Endothelial cell of umbilical vein (primary cell): ENCODE data around the gene TRIM41. TPM values are rescaled to one million over a fixed set of nuclear protein-coding genes. Genes with fewer than 3 reads are reported as not detected.

Experiments
- BruUV-seq: library from RNA; stranded (reverse); fragments of 400-500 nt; replicated peaks from 2 replicates; lab custom pipeline; 2021; lab: Mats Ljungman, UMichigan
- CTCF ChIA-PET: fragments of 300-600, 350-600 bp; sonication (Branson Sonifier 250); formaldehyde crosslinking; loops from one replicate; lab custom pipeline; 2021; ENCODE audit warnings: antibody characterized with exemption, inconsistent platforms; lab: Charles Lee
- POLR2A ChIA-PET: fragments of 300-600, 350-600 bp; sonication (Branson Sonifier 250); formaldehyde crosslinking; loops from one replicate; lab custom pipeline; 2021; ENCODE audit warnings: antibody characterized with exemption, inconsistent platforms; lab: Charles Lee
- DNase-seq: peaks from one replicate; pipeline ENCODE4 v3.0.0-alpha.2; 2011; ENCODE audit warnings: low read depth, low spot score
- FAIRE-seq: peaks from 2 replicates; lab custom pipeline; 2011; peaks lifted over from hg19 to GRCh38; lab: Jason Lieb, UNC
- H2AFZ ChIP-seq: 2 replicates; pipeline ENCODE4 v1.6.0; 2012; ENCODE audit warnings: low read depth, low read length, control low read depth, inconsistent platforms
- H3K27ac ChIP-seq: 2 replicates; pipeline ENCODE4 v1.5.1; 2011; ENCODE audit warnings: low read depth, mild to moderate bottlenecking, control low read depth, low read length, moderate library complexity; ENCODE audit not compliant: insufficient read depth
- H3K27me3 ChIP-seq, 2 experiments: 2 replicates each; pipeline versions ENCODE4 v1.6.0 to v1.6.1; 2011; ENCODE audit warnings: low read length in 2 of 2, mixed read lengths in 1 of 2; ENCODE audit not compliant: control insufficient read depth in 2 of 2, insufficient read depth in 2 of 2
- H3K36me3 ChIP-seq, 2 experiments: 2 replicates in 1 of 2; 3 replicates in 1 of 2; pipeline ENCODE4 v1.5.1; 2011; ENCODE audit warnings: low read length in 2 of 2, mild to moderate bottlenecking in 1 of 2, moderate library complexity in 1 of 2; ENCODE audit not compliant: control insufficient read depth in 2 of 2, insufficient read depth in 2 of 2; ENCODE audit errors: extremely low read depth in 1 of 2
- H3K4me1 ChIP-seq: 3 replicates; pipeline ENCODE4 v1.5.1; 2011; ENCODE audit warnings: mild to moderate bottlenecking, low read length; ENCODE audit not compliant: control insufficient read depth, insufficient read depth; ENCODE audit errors: extremely low read depth
- H3K4me2 ChIP-seq: 2 replicates; pipeline ENCODE4 v1.6.1; 2011; ENCODE audit warnings: low read length, control low read depth, mixed read lengths; ENCODE audit not compliant: insufficient read depth
- H3K4me3 ChIP-seq, 3 experiments: fragments of 200-600 bp in 1 of 3; sonication (generic), shearing (Covaris generic) in 1 of 3; replicated peaks in 1 of 3; 2 replicates each; pipeline ENCODE4 v1.5.1; 2011 to 2016; ENCODE audit warnings: control low read depth in 3 of 3, low read length in 3 of 3, mild to moderate bottlenecking in 2 of 3, inconsistent platforms in 1 of 3, low read depth in 1 of 3, moderate library complexity in 1 of 3; ENCODE audit not compliant: insufficient read depth in 1 of 3
- H3K79me2 ChIP-seq: 2 replicates; pipeline ENCODE4 v1.6.0; 2012; ENCODE audit warnings: low read length, inconsistent platforms; ENCODE audit not compliant: control insufficient read depth, insufficient read depth
- H3K9ac ChIP-seq: replicated peaks from 2 replicates; pipeline ENCODE3; 2011; ENCODE audit warnings: low read length, control low read depth; ENCODE audit not compliant: insufficient read depth; ENCODE audit errors: extremely low read depth
- H3K9me1 ChIP-seq: replicated peaks from 3 replicates; pipeline ENCODE4 v1.6.0; 2011; ENCODE audit warnings: mild to moderate bottlenecking, low read length; ENCODE audit not compliant: control insufficient read depth, insufficient read depth; ENCODE audit errors: extremely low read depth
- H3K9me3 ChIP-seq: replicated peaks from 2 replicates; pipeline ENCODE4 v1.5.1; 2012; ENCODE audit warnings: low read length, inconsistent platforms; ENCODE audit not compliant: control insufficient read depth, insufficient read depth
- H4K20me1 ChIP-seq: replicated peaks from 2 replicates; pipeline ENCODE3; 2011; ENCODE audit warnings: mild to moderate bottlenecking, low read length; ENCODE audit not compliant: control insufficient read depth, insufficient read depth; ENCODE audit errors: extremely low read depth
- EZH2 ChIP-seq: IDR thresholded peaks from 2 replicates; pipeline ENCODE4 v1.6.1; 2012; ENCODE audit warnings: borderline replicate concordance, low read depth, mild to moderate bottlenecking, moderate library complexity, low read length, inconsistent platforms; ENCODE audit not compliant: severe bottlenecking
- FOS ChIP-seq: IDR thresholded peaks from 2 replicates; pipeline ENCODE4 v1.6.1; 2011; ENCODE audit warnings: mild to moderate bottlenecking, low read length, moderate library complexity, borderline replicate concordance; ENCODE audit not compliant: insufficient read depth
- GATA2 ChIP-seq: IDR thresholded peaks from 2 replicates; pipeline ENCODE4 v1.7.0; 2011; ENCODE audit warnings: low read depth, mild to moderate bottlenecking, moderate library complexity, mixed read lengths, low read length; ENCODE audit not compliant: insufficient read length, insufficient read depth
- JUN ChIP-seq: IDR thresholded peaks from 2 replicates; pipeline ENCODE4 v1.6.1; 2011; ENCODE audit warnings: borderline replicate concordance, low read depth; ENCODE audit not compliant: insufficient read length, insufficient read depth
- MYC ChIP-seq: IDR thresholded peaks from one replicate; pipeline ENCODE4 v1.6.1; 2011; ENCODE audit warnings: mild to moderate bottlenecking, low read depth, low read length
- POLR2A ChIP-seq: IDR thresholded peaks from 2 replicates; pipeline ENCODE4 v1.6.1; 2012; ENCODE audit warnings: low read depth, mild to moderate bottlenecking, control low read depth, low read length
- POLR2AphosphoS5 ChIP-seq: IDR thresholded peaks from 2 replicates; pipeline ENCODE4 v1.6.1; 2012; ENCODE audit warnings: low read depth, mild to moderate bottlenecking, control low read depth, low read length, moderate library complexity; ENCODE audit not compliant: insufficient read depth
- dilution Hi-C: fragments of 300-500 bp; cut with MboI; formaldehyde crosslinking; loops from one replicate; pipeline ENCODE4 v1.15.0; 2019; ENCODE audit warnings: low sequenced_read_pairs; ENCODE audit not compliant: extremely low pct_ligation_motif_present
- intact Hi-C: fragments of 100-400 bp; cut with micrococcal nuclease; formaldehyde crosslinking; loops from one replicate; pipeline ENCODE4 v1.10.0; 2022
- polyA plus RNA-seq, 4 experiments: library from polyadenylated mRNA; depleted of rRNA in 3 of 4; stranded (reverse) in 3 of 4; unstranded in 1 of 4; fragments of >200 nt; gene quantifications; 2 replicates each; pipeline versions ENCODE4 v1.2.1 to v1.2.3, GENCODE V29; 2011 to 2012; ENCODE audit warnings: missing spikeins in 1 of 4
- total RNA-seq: library from RNA; stranded (reverse); gene quantifications from 2 replicates; pipeline ENCODE4 v1.2.3, GENCODE V29; 2021
- TF ChIP-seq, protein P1 (sequence below), 2 donors: IDR thresholded peaks; 1 replicate in 1 of 2; 2 replicates in 1 of 2; pipeline ENCODE4 v1.5.1; 2011; ENCODE audit warnings: low read length in 2 of 2, mild to moderate bottlenecking in 2 of 2, moderate library complexity in 2 of 2, control low read depth in 1 of 2, inconsistent platforms in 1 of 2, low read depth in 1 of 2; ENCODE audit not compliant: insufficient read depth in 1 of 2; ENCODE audit errors: extremely low read depth in 1 of 2
- TF ChIP-seq, protein P2 (sequence below): IDR thresholded peaks from 2 replicates; pipeline ENCODE4 v1.6.1; 2011; ENCODE audit not compliant: insufficient read depth, insufficient read length

The TRIM41 gene
- total and polyA plus RNA-seq, 2 donors (not counting 3 experiments of a cell fraction or from before 2014, with no cell fraction given) = 11.2 to 19.9 TPM

DNA sequence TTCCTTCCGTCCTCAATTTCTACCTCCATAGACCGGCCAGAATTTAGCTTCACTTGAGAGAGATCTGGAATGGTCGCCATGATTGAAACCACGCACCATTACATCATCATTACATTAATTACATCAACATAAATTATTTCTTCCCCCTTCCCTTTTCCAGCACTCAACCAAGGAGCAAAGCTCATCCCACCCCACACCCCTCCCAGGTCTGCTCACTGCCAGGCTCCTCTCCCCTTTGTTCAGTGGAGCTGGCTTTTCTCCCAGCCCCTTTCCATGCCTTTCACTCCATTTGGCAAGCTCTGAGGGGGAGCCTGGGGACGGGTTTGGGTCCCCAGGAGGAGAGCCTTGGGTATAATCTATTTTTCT lies 12.2 kb downstream of the TRIM41 start:
- Histone ChIP-seq H3K79me2 (peaks cover 25% of the 10 kb centered on the region), H3K4me1 (peaks cover 2% of the 10 kb centered on the region), H3K9ac (no peak overlapping the region), H3K4me3 (no peak overlapping the region), H4K20me1 (peaks cover 2% of the 10 kb centered on the region), H3K9me3 (no peaks in the 10 kb centered on the region), H3K27ac (no peak overlapping the region), H3K36me3 (peaks cover 39 to 54% of the 10 kb centered on the region in 2 experiments), H3K4me2 (no peak overlapping the region), H3K9me1 (no peaks in the 10 kb centered on the region), H2AFZ (no peak overlapping the region), H3K27me3 (no peaks in the 10 kb centered on the region)
- FAIRE-seq = no peak
- CTCF ChIA-PET = no interaction called here
- TSS peak; percentile 73 for BruUV-seq
- no peak for DNase-seq
- POLR2A ChIA-PET = interaction anchor here (1.4 kb wide), 1 partner anchor 9 kb away, joined by 4 read pairs; no protein-coding TSS in a partner anchor
- no peak for TF ChIP-seq MYC
- no peak for TF ChIP-seq POLR2AphosphoS5
- TF ChIP-seq POLR2A = no peak
- TF ChIP-seq, protein P1, sequence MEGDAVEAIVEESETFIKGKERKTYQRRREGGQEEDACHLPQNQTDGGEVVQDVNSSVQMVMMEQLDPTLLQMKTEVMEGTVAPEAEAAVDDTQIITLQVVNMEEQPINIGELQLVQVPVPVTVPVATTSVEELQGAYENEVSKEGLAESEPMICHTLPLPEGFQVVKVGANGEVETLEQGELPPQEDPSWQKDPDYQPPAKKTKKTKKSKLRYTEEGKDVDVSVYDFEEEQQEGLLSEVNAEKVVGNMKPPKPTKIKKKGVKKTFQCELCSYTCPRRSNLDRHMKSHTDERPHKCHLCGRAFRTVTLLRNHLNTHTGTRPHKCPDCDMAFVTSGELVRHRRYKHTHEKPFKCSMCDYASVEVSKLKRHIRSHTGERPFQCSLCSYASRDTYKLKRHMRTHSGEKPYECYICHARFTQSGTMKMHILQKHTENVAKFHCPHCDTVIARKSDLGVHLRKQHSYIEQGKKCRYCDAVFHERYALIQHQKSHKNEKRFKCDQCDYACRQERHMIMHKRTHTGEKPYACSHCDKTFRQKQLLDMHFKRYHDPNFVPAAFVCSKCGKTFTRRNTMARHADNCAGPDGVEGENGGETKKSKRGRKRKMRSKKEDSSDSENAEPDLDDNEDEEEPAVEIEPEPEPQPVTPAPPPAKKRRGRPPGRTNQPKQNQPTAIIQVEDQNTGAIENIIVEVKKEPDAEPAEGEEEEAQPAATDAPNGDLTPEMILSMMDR (IDR thresholded peaks at IDR 0.05; ENCODE audit: extremely low read depth in 1 of 2, insufficient read depth in 1 of 2, low read depth in 1 of 2, low read length in 2 of 2) = no peak
- dilution Hi-C loops (no loop called here), intact Hi-C loops (no loop called here)

DNA sequence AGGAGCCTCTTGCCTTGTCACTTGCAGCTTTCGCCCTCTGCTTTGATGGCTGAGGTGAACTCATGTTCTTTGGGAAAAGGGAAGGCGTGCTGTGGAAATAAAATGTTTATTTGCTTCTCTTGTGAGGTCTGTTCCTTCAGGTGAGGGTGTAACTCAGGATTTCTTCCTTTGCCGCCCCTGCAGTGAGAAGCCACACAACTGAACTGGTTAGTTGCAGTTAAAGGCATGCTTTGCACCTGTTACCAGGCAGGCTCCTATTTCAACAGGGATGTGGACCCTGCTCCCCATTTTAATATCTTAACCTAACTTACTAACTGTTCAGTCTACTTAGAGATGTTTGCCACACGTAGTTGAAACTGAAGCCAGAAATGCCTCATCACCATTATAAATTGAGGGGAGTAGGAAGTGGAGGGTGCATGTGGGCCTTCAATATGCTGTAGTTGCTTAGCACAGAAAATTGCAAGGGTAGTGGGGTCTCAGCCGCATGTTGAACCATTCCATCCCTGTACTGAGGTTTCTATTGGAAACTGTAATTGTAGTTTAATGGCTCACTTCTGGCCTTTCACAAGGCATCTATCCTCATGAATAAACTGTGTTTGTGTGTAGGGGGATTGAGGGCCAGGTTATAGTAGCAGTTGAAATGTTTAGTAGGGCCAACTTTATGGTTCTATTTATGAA lies 12.7 kb downstream of the TRIM41 start:
- Histone ChIP-seq H3K9ac (no peak overlapping the region), H3K9me3 (no peaks in the 10 kb centered on the region), H3K27me3 (no peaks in the 10 kb centered on the region), H3K9me1 (no peaks in the 10 kb centered on the region), H4K20me1 (peaks cover 2% of the 10 kb centered on the region), H3K4me3 (no peak overlapping the region), H3K27ac (no peak overlapping the region), H3K36me3 (peaks cover 39 to 50% of the 10 kb centered on the region in 2 experiments), H3K4me1 (peaks cover 2% of the 10 kb centered on the region), H2AFZ (no peak overlapping the region), H3K79me2 (peaks cover 30% of the 10 kb centered on the region), H3K4me2 (no peak overlapping the region)
- DNase-seq (no peak), FAIRE-seq (no peak)
- POLR2A ChIA-PET = interaction anchor here (1.4 kb wide), 1 partner anchor 10 kb away, joined by 4 read pairs; no protein-coding TSS in a partner anchor
- CTCF ChIA-PET = interaction anchor here (1.4 kb wide), 1 partner anchor 52 kb away, joined by 4 read pairs; no protein-coding TSS in a partner anchor
- dilution Hi-C loops (no loop called here), intact Hi-C loops (no loop called here)
- TF ChIP-seq EZH2 (no peak), JUN (no peak), POLR2A (peak; percentile 17), MYC (no peak), GATA2 (no peak), FOS (no peak)
- TF ChIP-seq, protein P2, sequence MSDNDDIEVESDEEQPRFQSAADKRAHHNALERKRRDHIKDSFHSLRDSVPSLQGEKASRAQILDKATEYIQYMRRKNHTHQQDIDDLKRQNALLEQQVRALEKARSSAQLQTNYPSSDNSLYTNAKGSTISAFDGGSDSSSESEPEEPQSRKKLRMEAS = no peak
- no TSS peak for BruUV-seq
